ENCODE measurements around the gene SH3PXD2A.

- no peak for TF ChIP-seq CTCF (IDR thresholded peaks at IDR 0.05)
- no peak for TF ChIP-seq POLR2A (IDR thresholded peaks at IDR 0.05)
Observed at GRCh38 chr10:103836861-103837260, 18.5 kb downstream of the SH3PXD2A start.
